IMR-90 (cell line): ENCODE results near the gene NXN. TPM values are rescaled to one million over a fixed set of nuclear protein-coding genes. Genes with fewer than 3 reads are reported as not detected.

Source experiments
- ATAC-seq: fragments of 200-7000 bp; cut with Tn5 transposase; 2 replicates; pipeline ENCODE4 v1.9.1; 2020; ENCODE audit warnings: low read depth, mild to moderate bottlenecking, moderate library complexity
- BruUV-seq: library from RNA; stranded (reverse); fragments of 400-500 nt; replicated peaks from 2 replicates; lab custom pipeline; 2021; lab: Mats Ljungman, UMichigan
- CTCF ChIA-PET: fragments of 300-600 bp; formaldehyde crosslinking; extraction: SDS; loops from one replicate; lab custom pipeline; 2021; ENCODE audit warnings: antibody characterized with exemption; lab: Yijun Ruan, JAX
- POLR2A ChIA-PET: fragments of 300-600 bp; sonication (Branson Sonifier 250); formaldehyde crosslinking; loops from one replicate; lab custom pipeline; 2022; ENCODE audit warnings: antibody characterized with exemption; ENCODE audit not compliant: unreplicated experiment; lab: Charles Lee
- DNase-seq: peaks from one replicate; pipeline ENCODE4 v3.0.0; 2013
- H2AFZ ChIP-seq: replicated peaks from 2 replicates; pipeline ENCODE3; 2013; ENCODE audit warnings: low read length, mild to moderate bottlenecking; ENCODE audit not compliant: poor library complexity
- H2AK5ac ChIP-seq: 2 replicates; pipeline ENCODE4 v1.6.1; 2013; ENCODE audit warnings: low read depth, low read length, inconsistent platforms
- H2AK9ac ChIP-seq: replicated peaks from 2 replicates; pipeline ENCODE3; 2013; ENCODE audit warnings: mild to moderate bottlenecking, low read depth, low read length, moderate library complexity; ENCODE audit not compliant: poor library complexity
- H2BK120ac ChIP-seq: 2 replicates; pipeline ENCODE4 v1.6.1; 2013; ENCODE audit warnings: low read depth, low read length, inconsistent platforms
- H2BK15ac ChIP-seq: 3 replicates; pipeline ENCODE4 v1.6.1; 2013; ENCODE audit warnings: low read depth, low read length, inconsistent platforms
- H2BK20ac ChIP-seq: 2 replicates; pipeline ENCODE4 v1.6.1; 2013; ENCODE audit warnings: low read depth, mild to moderate bottlenecking, inconsistent platforms, low read length, moderate library complexity
- H2BK5ac ChIP-seq: 2 replicates; pipeline ENCODE4 v1.6.1; 2013; ENCODE audit warnings: mild to moderate bottlenecking, low read depth, low read length, inconsistent platforms; ENCODE audit not compliant: poor library complexity, severe bottlenecking
- H3K14ac ChIP-seq: replicated peaks from 2 replicates; pipeline ENCODE4 v1.6.1; 2013; ENCODE audit warnings: low read depth, low read length, inconsistent platforms
- H3K18ac ChIP-seq: 2 replicates; pipeline ENCODE4 v1.6.1; 2013; ENCODE audit warnings: low read depth, low read length, control low read depth
- H3K23ac ChIP-seq: 2 replicates; pipeline ENCODE4 v1.6.1; 2013; ENCODE audit warnings: low read depth, low read length, inconsistent platforms
- H3K27ac ChIP-seq: 2 replicates; pipeline ENCODE4 v1.5.1; 2013; ENCODE audit warnings: mild to moderate bottlenecking, control low read depth, low read length; ENCODE audit not compliant: insufficient read depth
- H3K27me3 ChIP-seq: 2 replicates; pipeline ENCODE4 v1.6.1; 2013; ENCODE audit warnings: low read length; ENCODE audit not compliant: control insufficient read depth, insufficient read depth
- H3K36me3 ChIP-seq: 2 replicates; pipeline ENCODE4 v1.6.1; 2013; ENCODE audit warnings: low read length, mixed read lengths; ENCODE audit not compliant: control insufficient read depth, insufficient read depth
- H3K4ac ChIP-seq: 2 replicates; pipeline ENCODE4 v1.6.1; 2013; ENCODE audit warnings: low read depth, low read length, inconsistent platforms
- H3K4me1 ChIP-seq: 2 replicates; pipeline ENCODE4 v1.6.1; 2013; ENCODE audit warnings: low read length, mixed read lengths; ENCODE audit not compliant: control insufficient read depth, insufficient read depth
- H3K4me2 ChIP-seq: 2 replicates; pipeline ENCODE4 v1.6.1; 2013; ENCODE audit warnings: low read depth, mild to moderate bottlenecking, control low read depth, low read length, moderate library complexity
- H3K4me3 ChIP-seq: 2 replicates; pipeline ENCODE4 v1.5.1; 2013; ENCODE audit warnings: low read depth, mild to moderate bottlenecking, control low read depth, low read length, moderate library complexity; ENCODE audit not compliant: insufficient read depth
- H3K56ac ChIP-seq: 2 replicates; pipeline ENCODE4 v1.6.1; 2013; ENCODE audit warnings: low read length, inconsistent platforms; ENCODE audit not compliant: insufficient read depth; ENCODE audit errors: extremely low read depth
- H3K79me1 ChIP-seq, 2 experiments: 2 replicates each; pipeline ENCODE4 v1.6.1; 2013; ENCODE audit warnings: low read length in 2 of 2, inconsistent platforms in 1 of 2, low read depth in 1 of 2
- H3K9ac ChIP-seq: 2 replicates; pipeline ENCODE4 v1.6.1; 2013; ENCODE audit warnings: low read depth, low read length, control low read depth
- H3K9me1 ChIP-seq: 2 replicates; pipeline ENCODE4 v1.6.1; 2013; ENCODE audit warnings: low read length, inconsistent platforms; ENCODE audit not compliant: insufficient read depth
- H3K9me3 ChIP-seq: 2 replicates; pipeline ENCODE4 v1.6.1; 2013; ENCODE audit warnings: low read length; ENCODE audit not compliant: control insufficient read depth, insufficient read depth
- H4K20me1 ChIP-seq: 2 replicates; pipeline ENCODE4 v1.6.1; 2013; ENCODE audit warnings: low read length, inconsistent platforms; ENCODE audit not compliant: insufficient read depth
- H4K5ac ChIP-seq: 2 replicates; pipeline ENCODE4 v1.6.1; 2013; ENCODE audit warnings: mild to moderate bottlenecking, low read depth, low read length, control low read depth
- H4K8ac ChIP-seq, 2 experiments: 2 replicates each; pipeline ENCODE4 v1.6.1; 2013; ENCODE audit warnings: low read depth in 2 of 2, low read length in 2 of 2, control low read depth in 1 of 2, inconsistent platforms in 1 of 2
- H4K91ac ChIP-seq: 2 replicates; pipeline ENCODE4 v1.6.1; 2013; ENCODE audit warnings: low read depth, low read length, inconsistent platforms; ENCODE audit not compliant: insufficient read depth
- BHLHE40 ChIP-seq: fragments of 150-350 bp; IDR thresholded peaks from 2 replicates; pipeline ENCODE4 v1.6.1; 2016; ENCODE audit warnings: mild to moderate bottlenecking, low read depth, low read length
- CEBPB ChIP-seq: IDR thresholded peaks from 2 replicates; pipeline ENCODE4 v1.6.1; 2012; ENCODE audit warnings: low read depth, low read length, improper control_type of control experiment
- CHD1 ChIP-seq: IDR thresholded peaks from 2 replicates; pipeline ENCODE4 v1.6.1; 2012; ENCODE audit warnings: low read depth, low read length, improper control_type of control experiment
- FOS ChIP-seq: fragments of 150-350 bp; IDR thresholded peaks from 2 replicates; pipeline ENCODE4 v1.6.1; 2016; ENCODE audit warnings: low read depth, low read length
- MAFK ChIP-seq: IDR thresholded peaks from 2 replicates; pipeline ENCODE4 v1.6.1; 2012; ENCODE audit warnings: low read depth, low read length, improper control_type of control experiment
- MAZ ChIP-seq: IDR thresholded peaks from 2 replicates; pipeline ENCODE4 v1.6.1; 2012; ENCODE audit warnings: low read depth, mild to moderate bottlenecking, low read length, improper control_type of control experiment, moderate library complexity, borderline replicate concordance
- MXI1 ChIP-seq: IDR thresholded peaks from 2 replicates; pipeline ENCODE4 v1.6.1; 2012; ENCODE audit warnings: low read depth, mild to moderate bottlenecking, low read length, moderate library complexity, borderline replicate concordance
- NFE2L2 ChIP-seq: fragments of 150-350 bp; IDR thresholded peaks from 2 replicates; pipeline ENCODE4 v1.6.1; 2016; ENCODE audit warnings: low read depth, mild to moderate bottlenecking, low read length
- POLR2A ChIP-seq: IDR thresholded peaks from 2 replicates; pipeline ENCODE4 v1.6.1; 2012; ENCODE audit warnings: mild to moderate bottlenecking, low read depth, low read length
- RAD21 ChIP-seq: IDR thresholded peaks from 2 replicates; pipeline ENCODE4 v1.6.1; 2012; ENCODE audit warnings: low read length, improper control_type of control experiment
- RCOR1 ChIP-seq: IDR thresholded peaks from 2 replicates; pipeline ENCODE4 v1.6.1; 2012; ENCODE audit warnings: mild to moderate bottlenecking, low read length, improper control_type of control experiment; ENCODE audit not compliant: insufficient replicate concordance
- RFX5 ChIP-seq: IDR thresholded peaks from 2 replicates; pipeline ENCODE4 v1.8.0; 2012; ENCODE audit warnings: low read depth, mild to moderate bottlenecking, low read length, moderate library complexity
- SMC3 ChIP-seq: fragments of 150-350 bp; IDR thresholded peaks from 2 replicates; pipeline ENCODE4 v1.6.1; 2016; ENCODE audit warnings: low read depth, mild to moderate bottlenecking, antibody characterized with exemption, low read length, moderate library complexity
- WGBS, 2 experiments: methylation state at CpG; one replicate each; pipeline versions ENCODE4 v1.1.5 to v1.1.7; 2013; ENCODE audit warnings: missing lambda C conversion rate in 2 of 2; ENCODE audit not compliant: insufficient read length in 1 of 2; ENCODE audit errors: extremely low coverage in 2 of 2; 5-methylcytosine and 5-hydroxymethylcytosine counted together
- dilution Hi-C: fragments of 300-500 bp; cut with HindIII; formaldehyde crosslinking; loops from one replicate; pipeline ENCODE4 v1.14.3; 2018; ENCODE audit warnings: low sequenced_read_pairs; ENCODE audit not compliant: unreplicated experiment
- in situ Hi-C: fragments of 300-500 bp; cut with MboI; formaldehyde crosslinking; loops from 3 replicates; pipeline ENCODE4 v1.14.3; 2019; ENCODE audit warnings: low sequenced_read_pairs, inconsistent platforms, mixed read lengths
- intact Hi-C: fragments of 100-400 bp; cut with micrococcal nuclease; formaldehyde crosslinking; loops from 2 replicates; pipeline ENCODE4 v1.10.0; 2022
- polyA plus RNA-seq, 3 experiments: library from polyadenylated mRNA; depleted of rRNA; stranded (reverse); fragments of >200 nt; gene quantifications; 2 replicates each; pipeline ENCODE4 v1.2.3, GENCODE V29; 2012; ENCODE audit warnings: low replicate concordance in 1 of 3
- total RNA-seq: library from RNA; depleted of rRNA; stranded (reverse); fragments of >200 nt; gene quantifications from 2 replicates; pipeline ENCODE4 v1.2.3, GENCODE V29; 2012
- TF ChIP-seq, protein P1 (sequence below): conservative IDR thresholded peaks from 2 replicates; pipeline ENCODE4 v1.5.1; 2012; ENCODE audit warnings: mild to moderate bottlenecking, low read depth, low read length, improper control_type of control experiment
- TF ChIP-seq, protein P2 (sequence below): fragments of 150-350 bp; IDR thresholded peaks from 2 replicates; pipeline ENCODE4 v1.6.1; 2017; ENCODE audit warnings: mild to moderate bottlenecking, antibody characterized with exemption, low read length, low read depth
- TF ChIP-seq, protein P3 (sequence below): fragments of 150-350 bp; IDR thresholded peaks from 2 replicates; pipeline ENCODE4 v1.6.1; 2016; ENCODE audit warnings: low read depth, mild to moderate bottlenecking, low read length, moderate library complexity, borderline replicate concordance

NXN gene
- total and polyA plus RNA-seq, 2 of the 4 experiments (the other 2 are of a cell fraction), result 52.5 to 116 TPM

DNA sequence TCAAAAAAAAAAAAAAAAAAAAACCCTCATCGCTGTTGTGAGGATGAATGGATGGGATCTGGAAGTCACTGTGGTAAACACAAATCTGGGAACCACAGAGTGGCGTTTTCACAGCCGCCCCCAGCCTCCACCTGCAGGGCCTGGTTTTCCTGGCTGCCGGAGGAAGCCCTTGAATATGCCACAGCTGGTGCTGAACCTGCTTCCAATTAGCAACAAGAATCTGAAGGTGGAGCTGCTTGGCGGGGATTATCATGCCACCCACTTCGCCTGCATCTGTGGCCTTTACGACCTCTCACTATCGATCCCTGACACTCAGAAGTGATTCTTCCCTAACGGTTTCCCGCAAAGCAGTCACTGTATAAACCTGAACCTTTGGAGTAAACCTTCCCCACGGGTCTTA is 181.3 kb downstream of the NXN start:
- Histone ChIP-seq H3K23ac (no peak overlapping the region), H3K4me2 (no peak overlapping the region), H4K91ac (no peak overlapping the region), H2AK5ac (no peak overlapping the region), H3K9me1 (peaks cover 2% of the 10 kb centered on the region; the same call in 1 of the 2 replicates), H3K9me3 (no peaks in the 10 kb centered on the region), H3K4me3 (no peak overlapping the region), H3K9ac (no peak overlapping the region), H3K56ac (no peak overlapping the region), H3K4me1 (peaks cover 10% of the 10 kb centered on the region; the same call in 1 of the 2 replicates), H4K5ac (no peak overlapping the region), H3K27ac (no peak overlapping the region), H3K14ac (no peak overlapping the region), H4K8ac (no peak overlapping the region), H2BK120ac (no peak overlapping the region), H3K79me1 (peaks cover 0 to 6% of the 10 kb centered on the region in 2 experiments; a peak in 1 of 4 replicates), H3K27me3 (no peaks in the 10 kb centered on the region), H2AFZ (no peak overlapping the region), H4K20me1 (peaks cover 27% of the 10 kb centered on the region), H2AK9ac (no peak overlapping the region), H2BK20ac (no peak overlapping the region), H2BK5ac (no peak overlapping the region), H3K36me3 (peaks cover 54% of the 10 kb centered on the region), H3K18ac (no peak overlapping the region), H3K4ac (no peak overlapping the region), H2BK15ac (no peak overlapping the region)
- ChIA-PET POLR2A (no interaction called here), CTCF (interaction anchor here (0.7 to 0.8 kb wide), 2 partner anchors 183 to 258 kb away, joined by 3 read pairs; no protein-coding TSS in a partner anchor)
- no peak for ATAC-seq
- no TSS peak for BruUV-seq
- dilution Hi-C loops, result loop anchor here (25.0 kb wide), 1 partner anchor 189 kb away; the partner anchor contains the start of genes NXN and TIMM22
- DNase-seq, result no peak
- 84% methylated on average over 3 of the region's 11 CpGs; no CpG with 5 or more reads in 1 of the 2 experiments for WGBS, 2 experiments
- intact Hi-C loops, result loop anchor here (10.0 kb wide), 1 partner anchor 107 kb away; no protein-coding TSS in a partner anchor
- TF ChIP-seq, protein P1, sequence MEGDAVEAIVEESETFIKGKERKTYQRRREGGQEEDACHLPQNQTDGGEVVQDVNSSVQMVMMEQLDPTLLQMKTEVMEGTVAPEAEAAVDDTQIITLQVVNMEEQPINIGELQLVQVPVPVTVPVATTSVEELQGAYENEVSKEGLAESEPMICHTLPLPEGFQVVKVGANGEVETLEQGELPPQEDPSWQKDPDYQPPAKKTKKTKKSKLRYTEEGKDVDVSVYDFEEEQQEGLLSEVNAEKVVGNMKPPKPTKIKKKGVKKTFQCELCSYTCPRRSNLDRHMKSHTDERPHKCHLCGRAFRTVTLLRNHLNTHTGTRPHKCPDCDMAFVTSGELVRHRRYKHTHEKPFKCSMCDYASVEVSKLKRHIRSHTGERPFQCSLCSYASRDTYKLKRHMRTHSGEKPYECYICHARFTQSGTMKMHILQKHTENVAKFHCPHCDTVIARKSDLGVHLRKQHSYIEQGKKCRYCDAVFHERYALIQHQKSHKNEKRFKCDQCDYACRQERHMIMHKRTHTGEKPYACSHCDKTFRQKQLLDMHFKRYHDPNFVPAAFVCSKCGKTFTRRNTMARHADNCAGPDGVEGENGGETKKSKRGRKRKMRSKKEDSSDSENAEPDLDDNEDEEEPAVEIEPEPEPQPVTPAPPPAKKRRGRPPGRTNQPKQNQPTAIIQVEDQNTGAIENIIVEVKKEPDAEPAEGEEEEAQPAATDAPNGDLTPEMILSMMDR, result no peak
- TF ChIP-seq SMC3 (no peak), RCOR1 (no peak), NFE2L2 (no peak), MAZ (no peak), POLR2A (no peak), CEBPB (no peak), MXI1 (no peak), RFX5 (no peak), BHLHE40 (no peak), RAD21 (no peak), MAFK (no peak), CHD1 (no peak), FOS (no peak)
- TF ChIP-seq, protein P2, sequence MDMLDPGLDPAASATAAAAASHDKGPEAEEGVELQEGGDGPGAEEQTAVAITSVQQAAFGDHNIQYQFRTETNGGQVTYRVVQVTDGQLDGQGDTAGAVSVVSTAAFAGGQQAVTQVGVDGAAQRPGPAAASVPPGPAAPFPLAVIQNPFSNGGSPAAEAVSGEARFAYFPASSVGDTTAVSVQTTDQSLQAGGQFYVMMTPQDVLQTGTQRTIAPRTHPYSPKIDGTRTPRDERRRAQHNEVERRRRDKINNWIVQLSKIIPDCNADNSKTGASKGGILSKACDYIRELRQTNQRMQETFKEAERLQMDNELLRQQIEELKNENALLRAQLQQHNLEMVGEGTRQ, result no peak
- TF ChIP-seq, protein P3, sequence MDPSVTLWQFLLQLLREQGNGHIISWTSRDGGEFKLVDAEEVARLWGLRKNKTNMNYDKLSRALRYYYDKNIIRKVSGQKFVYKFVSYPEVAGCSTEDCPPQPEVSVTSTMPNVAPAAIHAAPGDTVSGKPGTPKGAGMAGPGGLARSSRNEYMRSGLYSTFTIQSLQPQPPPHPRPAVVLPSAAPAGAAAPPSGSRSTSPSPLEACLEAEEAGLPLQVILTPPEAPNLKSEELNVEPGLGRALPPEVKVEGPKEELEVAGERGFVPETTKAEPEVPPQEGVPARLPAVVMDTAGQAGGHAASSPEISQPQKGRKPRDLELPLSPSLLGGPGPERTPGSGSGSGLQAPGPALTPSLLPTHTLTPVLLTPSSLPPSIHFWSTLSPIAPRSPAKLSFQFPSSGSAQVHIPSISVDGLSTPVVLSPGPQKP, result no peak
- in situ Hi-C loops, result no loop called here
